ENCODE measurements around the gene EGFLAM.

The EGFLAM gene

DNA sequence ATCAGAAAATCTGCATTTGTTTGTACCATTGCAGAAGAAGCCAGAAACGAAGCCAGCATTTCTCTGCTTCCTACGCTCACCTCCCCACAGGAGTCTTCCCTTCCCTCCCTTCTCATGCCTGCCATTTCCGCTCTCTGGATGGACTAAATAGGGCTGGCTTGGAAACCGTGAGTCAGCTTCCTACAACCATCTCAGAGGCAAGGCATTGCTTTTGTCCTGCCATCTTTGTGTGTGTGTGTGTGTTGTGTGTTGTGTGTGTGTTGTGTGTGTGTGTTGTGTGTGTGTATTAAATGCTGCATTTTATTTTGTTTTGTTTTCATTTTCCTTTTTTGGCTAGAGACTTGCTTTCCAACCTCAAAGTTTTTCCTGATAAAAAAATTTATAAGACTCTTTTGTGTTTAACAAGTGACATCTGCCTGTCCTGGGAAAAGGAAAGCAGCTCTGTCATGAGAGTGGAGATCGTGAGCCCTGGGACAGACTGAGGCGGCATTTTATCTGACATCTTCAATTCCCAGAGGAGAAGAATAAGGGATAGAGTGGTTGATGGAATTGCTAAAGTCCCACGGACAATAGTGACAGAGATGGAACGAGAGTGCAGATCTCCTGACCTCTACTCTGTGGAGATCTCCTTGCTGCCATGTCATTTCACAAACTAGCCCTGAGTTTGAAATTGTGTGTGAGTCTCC, 7.5 kb upstream of the EGFLAM start:
- no peak for TF ChIP-seq ZNF274 (IDR thresholded peaks at IDR 0.05; ENCODE audit: low read depth, low read length)

DNA sequence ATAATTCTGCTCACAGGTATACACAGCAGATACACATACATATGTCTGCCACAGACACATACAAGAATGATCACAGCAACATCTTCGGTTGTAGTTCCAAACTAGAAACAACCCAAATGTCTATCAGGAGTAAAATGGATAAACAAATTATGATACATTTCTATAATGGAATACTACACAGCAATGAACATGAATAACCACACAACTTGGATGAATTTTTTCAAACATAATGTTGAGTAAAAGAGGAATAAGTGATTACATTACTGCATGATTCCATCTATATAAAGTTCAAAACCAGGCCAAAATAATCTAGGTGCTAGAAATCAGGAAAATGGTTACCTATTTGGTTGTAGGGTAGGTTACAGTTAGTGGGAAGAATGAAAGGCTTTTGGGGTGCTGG, 4.6 kb upstream of the EGFLAM start:
- H3K4me3 ChIP-seq (ENCODE audit: low read length), result no peak overlapping the region
- no peak for TF ChIP-seq ZNF274 (IDR thresholded peaks at IDR 0.05; ENCODE audit: low read depth, low read length)

More for the DNA sequence above, 7.5 kb upstream of the EGFLAM start:
- no peak overlapping the region for H3K4me3 ChIP-seq (ENCODE audit: low read length)

DNA sequence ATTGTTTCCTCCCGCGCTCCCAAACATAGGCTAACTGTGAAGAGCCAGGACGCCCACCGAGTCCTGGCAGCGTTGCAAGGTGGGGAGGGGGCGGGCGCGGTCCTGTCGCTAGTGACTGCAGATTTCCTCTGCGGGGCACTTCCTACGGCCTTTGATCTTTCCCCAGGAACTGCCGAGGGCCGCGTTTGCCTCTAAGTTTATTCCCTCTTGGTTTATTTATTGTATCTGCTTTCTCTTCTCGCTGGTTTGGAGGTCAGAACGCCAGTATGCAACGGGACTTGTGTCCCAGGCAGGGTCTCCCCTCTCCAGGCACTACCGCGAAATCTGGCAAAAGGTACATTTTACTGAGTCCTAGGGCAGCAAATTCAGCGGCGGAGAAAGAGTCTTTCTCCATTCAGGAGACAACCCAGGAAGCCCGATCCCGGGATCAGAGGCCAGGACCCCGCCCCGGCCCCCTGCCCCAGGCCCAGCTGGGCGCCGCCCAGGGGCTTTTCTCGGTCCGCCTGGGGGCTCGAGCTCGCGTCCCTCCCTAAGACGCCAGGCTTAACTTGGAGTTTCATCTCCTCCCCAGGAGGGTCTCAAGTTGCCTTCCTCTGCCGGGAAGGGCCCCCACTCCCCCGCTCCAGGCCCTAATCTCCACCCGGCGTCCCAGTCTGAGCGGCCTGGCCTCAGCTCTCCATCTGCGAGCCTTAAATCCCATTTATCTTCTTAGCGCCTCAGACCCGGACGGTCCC, 884 bp upstream of the EGFLAM start:
- no peak overlapping the region for H3K4me3 ChIP-seq (ENCODE audit: low read length)
- no peak for TF ChIP-seq ZNF274 (IDR thresholded peaks at IDR 0.05; ENCODE audit: low read depth, low read length)

DNA sequence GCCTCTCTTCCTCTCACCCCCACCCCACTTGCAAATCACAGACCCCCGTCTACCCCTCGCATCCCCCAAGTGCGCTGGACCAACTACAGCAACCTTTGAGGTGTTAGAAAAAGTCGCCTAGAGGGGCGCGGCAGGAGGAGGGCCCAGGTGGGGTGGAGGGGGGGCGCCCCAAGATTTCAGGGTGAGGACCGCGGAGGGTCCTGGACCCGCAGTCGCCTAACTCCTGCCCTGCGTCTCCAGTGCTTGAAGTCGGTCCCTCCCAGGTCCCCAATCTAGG, 379 bp upstream of the EGFLAM start:
- no peak overlapping the region for H3K4me3 ChIP-seq (ENCODE audit: low read length)
- no peak for TF ChIP-seq ZNF274 (IDR thresholded peaks at IDR 0.05; ENCODE audit: low read depth, low read length)

DNA sequence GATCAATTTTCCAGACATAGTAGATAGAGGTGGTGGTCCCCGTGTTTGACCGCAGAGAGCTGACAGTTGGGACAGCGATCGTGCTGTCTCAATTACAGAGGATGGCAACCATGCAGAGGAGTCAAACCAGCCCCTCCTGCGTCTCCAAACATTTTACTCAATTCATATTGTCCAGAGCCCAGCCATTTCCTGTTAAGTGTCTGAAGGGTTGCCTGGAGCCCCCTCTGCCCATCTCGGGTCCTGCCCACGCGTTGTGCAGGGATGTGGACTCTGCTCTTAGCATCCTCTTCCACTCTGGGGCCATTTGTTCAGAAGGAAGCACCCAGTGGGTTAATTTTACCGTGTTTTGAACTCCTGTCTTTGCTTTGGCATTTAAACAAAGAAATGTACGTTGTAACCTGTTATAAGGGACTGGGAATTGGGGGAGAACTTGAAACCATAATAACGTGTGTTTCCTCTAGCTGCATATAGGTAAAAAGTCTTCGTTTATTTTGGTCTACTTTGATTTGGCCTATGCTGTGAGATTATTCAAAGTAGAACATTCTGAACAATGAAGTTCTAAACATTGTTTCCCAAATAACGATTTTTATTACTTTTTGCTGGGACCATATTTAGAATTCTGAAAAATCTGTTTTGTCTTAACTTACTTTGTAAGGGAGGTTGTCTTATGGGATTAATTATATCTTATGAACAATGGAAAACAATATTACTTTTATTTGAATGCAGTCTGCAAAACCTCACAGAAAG, 876 bp downstream of the EGFLAM start:
- TF ChIP-seq ZNF274 (IDR thresholded peaks at IDR 0.05; ENCODE audit: low read depth, low read length), result no peak
- H3K4me3 ChIP-seq (ENCODE audit: low read length), result no peak overlapping the region

DNA sequence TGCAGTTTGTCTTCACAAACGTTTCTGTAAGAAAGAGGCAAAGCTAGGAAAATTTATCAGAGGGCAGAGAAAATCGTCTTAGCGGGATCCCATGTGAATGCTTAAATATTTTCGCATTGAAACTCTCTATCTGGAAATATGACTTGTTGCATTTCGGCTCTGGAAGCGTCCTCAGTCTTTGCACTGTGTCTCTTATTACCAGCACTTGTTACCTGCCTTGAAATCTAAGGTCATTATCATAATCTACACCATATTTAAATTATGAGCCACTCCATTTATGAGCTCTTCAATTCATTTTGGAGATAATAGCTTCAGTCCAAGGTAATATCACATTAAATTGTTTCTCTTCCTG, 1.4 kb downstream of the EGFLAM start:
- TF ChIP-seq ZNF274 (IDR thresholded peaks at IDR 0.05; ENCODE audit: low read depth, low read length), result no peak
- H3K4me3 ChIP-seq (ENCODE audit: low read length), result no peak overlapping the region

DNA sequence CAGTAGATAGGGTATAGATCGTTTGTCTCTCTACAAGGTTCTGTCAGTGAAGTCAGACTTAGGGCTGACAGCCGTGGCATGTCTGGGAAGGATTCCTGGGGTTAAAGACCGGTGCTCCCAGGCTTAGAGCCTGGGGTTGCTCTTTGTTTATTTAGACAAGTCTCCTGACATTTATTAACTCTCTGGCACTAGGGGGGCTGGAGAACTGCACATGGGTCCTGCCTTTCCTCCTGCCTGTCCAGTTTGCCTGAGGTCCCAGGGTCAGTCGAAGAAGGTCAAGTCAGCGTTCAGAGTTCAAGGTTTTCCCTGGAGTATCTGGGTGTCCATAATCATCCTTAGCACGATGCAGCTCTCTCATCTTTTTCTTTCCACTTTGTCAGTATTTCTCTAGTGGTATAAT, 5.6 kb downstream of the EGFLAM start:
- no peak for TF ChIP-seq ZNF274 (IDR thresholded peaks at IDR 0.05; ENCODE audit: low read depth, low read length)
- no peak overlapping the region for H3K4me3 ChIP-seq (ENCODE audit: low read length)

DNA sequence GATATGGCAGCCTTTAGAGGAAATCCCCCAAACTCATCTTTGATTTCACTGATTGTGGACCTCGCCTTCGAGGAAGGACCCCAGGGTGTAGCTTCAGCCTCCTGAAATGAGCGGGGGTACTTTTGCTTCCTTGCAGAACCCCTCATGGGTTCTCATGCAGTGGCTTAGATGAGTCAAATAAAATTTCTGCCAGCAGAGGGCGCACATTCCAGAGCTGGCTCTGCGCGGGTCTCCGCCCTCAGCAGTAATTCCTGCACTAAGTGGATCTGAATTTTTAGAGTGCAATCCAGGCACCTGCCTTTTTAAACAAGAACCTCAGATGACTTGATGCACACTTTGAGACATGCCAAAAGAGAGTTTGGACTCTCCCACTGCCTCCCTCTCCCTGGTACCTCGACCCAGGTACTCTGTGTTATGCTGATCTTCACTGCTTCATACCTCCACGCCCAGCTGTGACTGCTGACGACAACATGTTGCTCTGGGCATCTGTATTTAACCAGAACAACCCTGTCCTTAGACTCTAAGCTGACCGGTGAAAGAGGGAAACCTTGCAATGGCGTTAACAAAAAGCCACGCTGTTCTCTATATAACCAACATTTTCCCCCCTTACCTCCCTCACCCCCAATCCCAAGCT, 7.3 kb downstream of the EGFLAM start:
- H3K4me3 ChIP-seq (ENCODE audit: low read length), result no peak overlapping the region
- no peak for TF ChIP-seq ZNF274 (IDR thresholded peaks at IDR 0.05; ENCODE audit: low read depth, low read length)

DNA sequence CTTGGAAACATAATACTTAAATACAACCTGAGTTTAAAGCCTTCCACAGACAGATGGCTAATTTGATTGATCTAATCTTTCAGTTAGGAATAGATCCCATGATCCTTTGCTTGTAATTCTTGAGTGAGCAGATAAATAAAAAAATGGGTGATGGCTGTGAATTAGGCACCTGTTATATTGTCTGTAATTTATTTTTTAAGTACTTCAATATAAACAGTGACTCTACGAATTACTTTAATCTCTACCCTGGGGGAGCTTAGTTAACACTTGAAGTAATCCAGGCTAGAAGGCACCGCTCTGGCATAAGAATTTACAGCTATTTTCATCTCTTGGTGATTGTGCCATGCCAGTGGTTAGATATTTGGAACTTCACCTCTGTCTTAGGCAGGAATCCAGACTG, 9.0 kb downstream of the EGFLAM start:
- TF ChIP-seq ZNF274 (IDR thresholded peaks at IDR 0.05; ENCODE audit: low read depth, low read length), result no peak
- H3K4me3 ChIP-seq (ENCODE audit: low read length), result no peak overlapping the region

DNA sequence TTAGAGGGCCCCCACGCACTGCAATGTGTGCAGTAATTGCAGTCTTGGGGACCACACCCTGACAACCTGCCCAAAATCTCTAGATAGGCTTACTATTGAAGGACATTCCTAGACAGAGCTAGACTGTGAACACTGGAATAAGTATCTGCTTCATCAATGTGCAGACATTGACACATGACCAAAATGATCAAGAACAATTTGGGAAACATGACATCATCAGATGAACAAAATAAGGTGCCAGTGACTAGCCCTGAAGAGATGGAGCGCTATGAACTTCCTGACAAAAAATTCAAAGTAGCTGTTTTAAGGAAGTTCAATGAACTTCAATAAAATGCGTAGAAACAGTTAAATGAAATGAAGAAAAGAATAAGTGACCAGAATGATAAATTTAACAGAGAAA, 15.3 kb downstream of the EGFLAM start:
- no peak for TF ChIP-seq ZNF274 (IDR thresholded peaks at IDR 0.05; ENCODE audit: low read depth, low read length)
- H3K4me3 ChIP-seq (ENCODE audit: low read length), result no peak overlapping the region

DNA sequence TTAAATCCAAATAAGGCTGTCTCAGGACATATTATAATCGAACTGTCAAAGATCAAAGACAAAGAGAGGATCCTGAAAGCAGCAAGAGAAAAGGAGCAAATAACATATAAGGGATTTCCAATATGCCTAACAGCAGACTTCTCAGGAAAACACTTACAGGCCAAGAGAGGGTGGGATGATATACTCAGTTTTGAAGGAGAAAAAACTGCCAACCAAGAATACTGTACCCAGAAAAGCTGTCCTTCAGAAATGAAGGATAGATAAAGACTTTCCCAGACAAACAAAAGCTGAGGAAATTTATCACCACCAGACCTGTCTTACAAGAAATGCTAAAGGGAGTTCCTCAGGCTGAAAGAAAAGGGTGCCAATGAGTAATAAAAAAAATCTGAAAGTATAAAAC, 16.0 kb downstream of the EGFLAM start:
- TF ChIP-seq ZNF274 (IDR thresholded peaks at IDR 0.05; ENCODE audit: low read depth, low read length), result no peak
- H3K4me3 ChIP-seq (ENCODE audit: low read length), result no peak overlapping the region

DNA sequence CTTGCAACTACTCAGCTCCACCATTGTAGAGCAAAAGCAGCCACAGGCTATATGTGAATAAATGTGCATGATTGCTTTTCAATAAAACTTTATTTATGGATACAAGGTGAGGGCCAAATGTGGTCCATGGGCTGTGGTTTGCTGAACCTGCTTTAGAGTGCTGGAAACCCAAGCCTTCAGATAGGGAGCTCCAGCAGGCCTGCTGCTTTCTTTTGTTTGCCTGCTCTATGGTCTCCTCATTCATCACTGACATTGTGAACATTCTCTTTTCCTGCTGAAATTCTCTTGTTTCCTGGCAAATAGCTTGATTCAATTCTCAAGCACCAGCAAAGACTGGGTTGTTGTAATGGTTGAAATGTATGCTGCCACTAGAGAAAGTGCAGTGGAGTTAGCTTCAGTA, 26.0 kb downstream of the EGFLAM start:
- no peak overlapping the region for H3K4me3 ChIP-seq (ENCODE audit: low read length)
- no peak for TF ChIP-seq ZNF274 (IDR thresholded peaks at IDR 0.05; ENCODE audit: low read depth, low read length)

DNA sequence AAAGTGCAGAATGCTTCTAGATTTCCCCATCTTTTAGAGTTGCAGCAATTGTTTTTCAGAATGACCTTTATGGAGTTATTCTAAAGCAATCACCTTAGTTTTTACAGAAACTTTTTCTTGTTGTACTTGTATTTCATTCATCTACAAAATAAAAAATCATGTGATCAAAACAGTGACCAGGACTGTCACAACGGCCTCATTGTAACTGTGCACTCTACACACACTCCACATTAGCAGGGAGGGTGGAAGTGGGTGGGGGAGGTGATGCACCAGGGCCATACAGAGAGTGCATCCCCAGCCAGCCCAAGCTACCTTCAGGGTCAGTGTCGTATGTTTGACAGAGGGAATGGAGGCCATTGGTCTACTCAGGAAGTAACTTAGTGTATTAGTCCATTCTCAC, 26.9 kb downstream of the EGFLAM start:
- no peak for TF ChIP-seq ZNF274 (IDR thresholded peaks at IDR 0.05; ENCODE audit: low read depth, low read length)

DNA sequence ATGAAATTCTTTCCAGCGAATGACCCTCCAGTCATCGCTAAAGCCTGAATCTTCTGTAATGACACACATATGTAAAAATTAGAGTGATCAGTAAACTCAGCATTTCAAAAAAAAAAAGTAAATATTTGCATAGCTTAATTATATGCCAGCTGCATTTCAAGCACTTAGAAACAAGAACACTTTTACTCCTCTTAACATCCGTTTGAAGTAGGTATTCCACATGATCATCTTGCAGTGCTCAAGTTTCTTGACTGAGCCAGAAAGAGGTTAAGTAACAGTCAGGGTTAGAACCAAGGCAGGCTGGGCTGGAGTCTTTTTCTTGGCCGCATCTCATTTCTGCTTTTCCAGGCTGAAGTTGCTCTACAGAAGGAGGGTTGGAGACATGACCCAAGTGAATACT, 27.6 kb downstream of the EGFLAM start:
- no peak overlapping the region for H3K4me3 ChIP-seq (ENCODE audit: low read length)
- TF ChIP-seq ZNF274 (IDR thresholded peaks at IDR 0.05; ENCODE audit: low read depth, low read length), result no peak

More for the DNA sequence above, 26.9 kb downstream of the EGFLAM start:
- no peak overlapping the region for H3K4me3 ChIP-seq (ENCODE audit: low read length)

DNA sequence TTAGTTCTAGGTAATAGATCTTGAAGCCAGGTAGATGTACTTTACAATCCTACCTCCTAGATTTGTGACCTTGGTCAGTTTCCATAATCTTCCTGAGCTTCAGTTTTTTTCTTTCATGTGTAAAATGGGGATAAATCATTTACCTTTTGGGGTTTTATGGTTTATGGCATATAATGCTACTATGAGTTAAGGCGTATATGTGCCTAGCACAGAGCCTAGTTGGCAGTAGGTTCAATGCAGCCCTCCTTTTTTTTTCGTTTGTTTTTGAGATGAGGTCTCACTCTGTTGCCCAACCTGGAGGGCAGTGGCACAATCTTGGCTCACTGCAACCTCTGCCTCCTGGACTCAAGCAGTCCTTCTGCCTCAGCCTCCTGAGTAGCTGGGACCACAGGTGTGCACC, 28.8 kb downstream of the EGFLAM start:
- no peak overlapping the region for H3K4me3 ChIP-seq (ENCODE audit: low read length)
- no peak for TF ChIP-seq ZNF274 (IDR thresholded peaks at IDR 0.05; ENCODE audit: low read depth, low read length)
